Ovary (tissue), 3 donors: Measurements from ENCODE around the gene NKX1-2.

Source experiments
- CTCF ChIP-seq, 3 donors: fragments of 450-650 bp in 2 of 3; fragments of 200-600 bp in 1 of 3; IDR thresholded peaks; one replicate each; pipeline versions ENCODE4 v1.5.1 to v1.8.0; 2016 to 2022; ENCODE audit warnings: antibody characterized with exemption in 3 of 3, mild to moderate bottlenecking in 1 of 3
- EP300 ChIP-seq: sonication (generic); formaldehyde crosslinking; IDR thresholded peaks from one replicate; pipeline ENCODE4 v1.6.1; 2017; ENCODE audit warnings: antibody characterized with exemption
- POLR2A ChIP-seq: fragments of 450-650 bp; IDR thresholded peaks from one replicate; pipeline ENCODE4 v1.6.1; 2017; ENCODE audit warnings: antibody characterized with exemption, mild to moderate bottlenecking, moderate library complexity
- donor health status: DM: no; HTN: no; CAD: no.

GRCh38 chr10:124430077-124430476 lies 19.8 kb downstream of the NKX1-2 start:
- TF ChIP-seq CTCF (IDR thresholded peaks at IDR 0.05) (no peak), POLR2A (no peak), EP300 (no peak)
